T-helper 1 cell treated with Interleukin-12 subunit alpha and Interleukin-12 subunit beta and Interleukin-4 antibody, amounts not matched to agents 30 ng/mL and 1 ng/mL, for 36 hours (primary cell): ENCODE results near the gene EPHA2. TPM values are rescaled to one million over a fixed set of nuclear protein-coding genes. Genes with fewer than 3 reads are reported as not detected.
"Not testable (repeated sequence)": the region's sequence is repeated elsewhere in the genome, so short reads cannot be mapped to it uniquely, and the experiment has no call there.

ENCODE experiments used
- intact Hi-C: fragments of 100-400 bp; cut with micrococcal nuclease; formaldehyde crosslinking; loops from one replicate; pipeline ENCODE4 v1.15.1; 2024
- total RNA-seq: library from RNA; stranded (reverse); gene quantifications from 2 replicates; pipeline ENCODE4 v1.2.3, GENCODE V29; 2022

The EPHA2 gene
- total RNA-seq, 1 donor from 2014 or later = not detected

GRCh38 chr1:16122350-16122881 is 33.5 kb downstream of the EPHA2 start:
- intact Hi-C loops = loop anchor here (2.0 kb wide), 1 partner anchor 64 kb away; no protein-coding TSS in a partner anchor

GRCh38 chr1:16120940-16121410 is 34.9 kb downstream of the EPHA2 start:
- intact Hi-C loops = no loop called here

GRCh38 chr1:16120407-16120806 is 35.5 kb downstream of the EPHA2 start:
- intact Hi-C loops = no loop called here

GRCh38 chr1:16119926-16120325 is 35.9 kb downstream of the EPHA2 start:
- intact Hi-C loops = no loop called here

DNA sequence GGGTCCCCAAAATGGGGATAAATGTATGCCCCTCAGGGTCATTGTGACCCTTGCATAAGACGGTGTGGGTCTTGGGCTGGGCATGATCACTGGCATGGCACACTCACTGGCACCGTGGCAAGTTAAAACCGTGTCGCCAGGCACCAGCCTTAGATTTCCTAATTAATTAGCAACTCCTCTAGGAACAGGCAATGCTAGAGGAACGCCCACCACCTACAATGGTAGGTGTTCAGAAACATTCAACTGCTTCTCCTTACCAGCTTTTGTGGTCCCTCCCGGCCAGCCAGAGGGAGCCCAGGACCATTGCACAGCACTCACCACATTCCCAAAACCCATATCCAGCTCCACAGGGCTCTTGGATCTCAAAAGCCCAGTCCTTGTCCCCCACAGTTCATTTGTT is 36.4 kb downstream of the EPHA2 start:
- intact Hi-C loops = no loop called here

- intact Hi-C loops = no loop called here
These were observed 37.2 kb downstream of the EPHA2 start for GRCh38 chr1:16118706-16119105.

DNA sequence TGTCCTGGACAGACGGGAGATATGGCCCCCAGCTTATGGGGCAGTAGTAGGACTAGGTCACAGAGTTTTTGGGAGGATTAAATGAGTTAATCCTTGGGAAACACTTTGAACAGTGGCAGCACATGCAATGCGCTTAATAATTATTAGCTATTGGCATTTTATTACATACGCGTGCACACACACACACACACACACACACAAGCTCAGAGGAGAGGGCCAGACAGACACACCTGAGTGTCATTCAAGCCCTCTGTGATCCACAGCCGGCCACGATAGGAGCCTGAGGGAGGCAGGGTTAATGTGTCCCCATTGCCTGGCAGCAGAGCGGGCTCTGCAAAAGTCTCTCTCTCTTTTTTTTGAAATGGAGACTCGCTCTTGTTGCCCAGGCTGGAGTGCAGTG is 37.9 kb downstream of the EPHA2 start:
- intact Hi-C loops = no loop called here

GRCh38 chr1:16117369-16117768 is 38.5 kb downstream of the EPHA2 start:
- intact Hi-C loops = no loop called here

DNA sequence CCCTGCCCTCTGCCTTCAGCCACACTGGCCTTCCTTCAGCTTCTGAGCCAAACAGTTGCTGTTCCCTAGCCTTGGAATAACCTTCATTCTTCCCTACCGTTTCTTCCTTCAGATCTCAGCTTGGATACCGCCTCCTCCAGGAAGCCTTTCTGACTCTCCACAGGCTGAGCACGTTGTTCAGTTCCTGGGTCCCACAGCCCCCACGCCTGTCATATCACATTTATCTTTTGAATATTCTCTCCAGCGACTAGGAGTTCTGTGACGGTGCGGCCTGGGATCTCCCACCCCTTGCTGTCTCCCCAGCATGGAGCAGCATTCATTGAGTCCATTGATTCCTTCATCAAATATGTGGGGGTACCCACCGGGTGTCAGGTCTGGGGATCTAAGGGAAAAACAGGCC is 39.2 kb downstream of the EPHA2 start:
- intact Hi-C loops = no loop called here

- intact Hi-C loops = no loop called here
These were observed 39.9 kb downstream of the EPHA2 start for GRCh38 chr1:16116002-16116401.

GRCh38 chr1:16115468-16115983 is 40.3 kb downstream of the EPHA2 start:
- intact Hi-C loops = no loop called here

GRCh38 chr1:16114527-16115467 is 41.1 kb downstream of the EPHA2 start:
- intact Hi-C loops = no loop called here

- intact Hi-C loops = no loop called here
These were observed 43.0 kb downstream of the EPHA2 start for GRCh38 chr1:16112596-16113555.

GRCh38 chr1:16111771-16112595 is 43.9 kb downstream of the EPHA2 start:
- intact Hi-C loops = no loop called here

DNA sequence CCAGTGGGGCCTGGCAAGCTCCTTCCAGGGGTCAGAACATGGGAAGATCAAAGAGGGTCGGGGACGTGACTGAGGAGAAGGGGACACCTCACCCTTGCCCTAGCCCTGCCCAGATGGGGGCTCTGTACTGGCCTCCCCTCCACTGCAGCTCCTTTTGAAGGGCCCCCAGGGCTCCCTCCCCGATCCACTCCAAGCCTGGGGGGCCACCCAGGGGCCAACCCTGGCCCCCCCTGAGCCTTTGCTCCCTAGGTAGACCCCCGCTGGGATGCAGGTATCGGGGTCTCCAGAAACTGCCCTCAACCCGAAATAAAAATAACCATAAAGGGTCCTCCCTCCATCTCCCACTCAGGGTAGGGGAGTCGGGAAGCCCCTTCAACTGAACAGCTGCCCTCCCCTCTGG is 45.0 kb downstream of the EPHA2 start:
- intact Hi-C loops = no loop called here

DNA sequence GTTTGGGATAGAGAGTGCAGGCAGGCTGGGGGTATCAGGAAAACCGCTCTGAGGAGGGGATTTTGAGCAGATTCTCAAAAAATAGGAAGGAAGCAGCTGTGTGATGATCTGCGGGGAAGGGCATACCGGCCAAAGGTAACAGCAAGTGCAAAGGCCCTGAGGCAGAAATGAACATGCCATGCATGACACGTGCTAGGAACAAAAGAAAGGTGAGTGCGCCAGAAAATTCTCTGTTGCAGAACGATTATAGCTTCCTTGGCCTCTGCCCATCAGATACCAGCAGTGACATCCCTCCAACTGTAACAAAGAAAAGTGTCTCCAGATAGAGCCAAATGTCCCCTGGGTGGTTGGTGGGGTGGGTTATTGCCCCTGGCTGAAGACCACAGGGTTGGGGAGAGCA is 45.4 kb downstream of the EPHA2 start:
- intact Hi-C loops = no loop called here

GRCh38 chr1:16109571-16109970 is 46.3 kb downstream of the EPHA2 start:
- intact Hi-C loops = no loop called here

DNA sequence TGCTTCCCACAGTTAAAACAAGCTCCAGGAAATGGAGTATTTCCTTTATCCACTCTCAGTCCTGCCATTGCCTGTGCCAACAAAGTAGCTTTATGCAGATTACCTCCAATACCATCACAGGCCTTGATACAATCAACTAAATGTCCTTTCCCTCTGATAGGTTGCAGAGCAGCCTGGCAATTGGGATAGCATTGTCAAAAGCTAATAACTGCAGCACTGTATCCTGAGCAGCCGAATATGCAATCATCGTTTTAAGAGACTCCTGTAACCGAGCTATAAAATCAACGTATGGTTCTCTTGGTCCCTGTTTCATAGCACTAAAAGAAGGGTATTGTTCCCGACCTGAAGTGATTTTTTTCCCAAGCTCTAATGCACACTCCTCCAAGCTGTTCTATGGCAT is 48.8 kb downstream of the EPHA2 start:
- intact Hi-C loops = not testable (repeated sequence)

DNA sequence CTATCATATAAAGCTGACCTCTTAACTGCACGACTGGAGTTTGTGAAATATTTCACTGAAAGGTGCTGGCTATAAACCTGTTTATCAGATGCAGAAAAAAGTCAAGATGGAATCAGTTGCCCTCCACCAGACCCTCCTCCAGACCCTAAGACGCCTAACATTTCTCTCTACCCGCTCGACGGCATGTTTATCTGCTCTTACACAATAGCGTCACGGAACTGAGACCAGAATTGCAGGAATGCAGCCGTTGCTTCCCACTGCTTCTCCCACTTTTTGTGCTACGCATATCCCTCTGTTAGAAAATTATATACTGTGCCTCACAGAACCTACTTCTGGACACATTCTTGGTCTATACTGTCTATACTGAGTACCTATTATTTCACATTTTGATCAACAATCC is 54.2 kb downstream of the EPHA2 start:
- intact Hi-C loops = no loop called here

- intact Hi-C loops = no loop called here
These were observed 56.5 kb downstream of the EPHA2 start for GRCh38 chr1:16099412-16099811.
